ENCODE results near the gene LIPT2.

The LIPT2 gene

DNA sequence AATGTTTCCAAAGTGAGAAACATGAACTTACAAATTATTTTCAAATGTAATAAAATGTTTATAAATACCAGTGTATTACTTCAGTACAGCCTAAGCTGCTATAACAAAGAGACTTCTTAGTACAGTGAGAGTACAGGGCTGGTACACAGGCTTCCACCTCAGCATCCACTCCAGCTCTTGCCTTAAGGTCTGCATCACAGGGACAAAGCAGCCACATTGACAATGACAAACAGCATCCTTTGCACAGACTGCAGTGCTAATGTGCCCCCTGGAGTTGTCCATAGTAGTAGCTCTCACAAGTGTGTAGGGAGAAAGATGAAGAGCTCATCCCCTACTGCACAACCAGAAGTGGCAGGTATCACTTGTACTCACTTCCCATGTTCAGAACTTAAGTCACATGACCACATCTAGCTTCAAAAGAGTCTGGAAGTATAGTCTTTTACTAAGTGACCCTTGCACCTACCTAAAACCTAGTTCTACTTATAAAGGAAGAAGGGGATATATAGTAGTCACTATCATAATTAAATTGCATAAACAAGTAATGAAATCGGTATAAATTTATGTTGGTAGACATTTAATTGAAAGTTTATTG is 10.7 kb upstream of the LIPT2 start:
- no peak for DNase-seq (ENCODE audit: low read depth in 2 of 2)

DNA sequence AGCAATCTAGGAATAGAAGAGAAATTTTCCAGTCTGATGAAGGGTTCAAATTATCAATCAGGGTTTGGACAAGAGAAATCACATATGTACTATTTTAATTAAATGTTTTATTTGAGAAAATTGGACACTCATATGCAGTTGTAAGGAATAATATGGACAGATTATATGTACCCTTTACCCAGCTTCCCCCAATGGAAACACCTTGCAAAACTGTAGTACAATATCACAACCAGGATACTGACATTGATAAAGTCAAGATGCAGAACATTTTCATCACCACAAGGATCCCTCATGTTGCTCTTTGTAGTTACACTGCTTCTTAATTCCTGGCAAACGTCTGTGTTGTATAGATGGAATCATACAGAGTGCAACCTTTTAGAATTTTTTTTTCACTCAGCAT is 1.4 kb upstream of the LIPT2 start:
- no peak for DNase-seq (ENCODE audit: low read depth in 2 of 2)

DNA sequence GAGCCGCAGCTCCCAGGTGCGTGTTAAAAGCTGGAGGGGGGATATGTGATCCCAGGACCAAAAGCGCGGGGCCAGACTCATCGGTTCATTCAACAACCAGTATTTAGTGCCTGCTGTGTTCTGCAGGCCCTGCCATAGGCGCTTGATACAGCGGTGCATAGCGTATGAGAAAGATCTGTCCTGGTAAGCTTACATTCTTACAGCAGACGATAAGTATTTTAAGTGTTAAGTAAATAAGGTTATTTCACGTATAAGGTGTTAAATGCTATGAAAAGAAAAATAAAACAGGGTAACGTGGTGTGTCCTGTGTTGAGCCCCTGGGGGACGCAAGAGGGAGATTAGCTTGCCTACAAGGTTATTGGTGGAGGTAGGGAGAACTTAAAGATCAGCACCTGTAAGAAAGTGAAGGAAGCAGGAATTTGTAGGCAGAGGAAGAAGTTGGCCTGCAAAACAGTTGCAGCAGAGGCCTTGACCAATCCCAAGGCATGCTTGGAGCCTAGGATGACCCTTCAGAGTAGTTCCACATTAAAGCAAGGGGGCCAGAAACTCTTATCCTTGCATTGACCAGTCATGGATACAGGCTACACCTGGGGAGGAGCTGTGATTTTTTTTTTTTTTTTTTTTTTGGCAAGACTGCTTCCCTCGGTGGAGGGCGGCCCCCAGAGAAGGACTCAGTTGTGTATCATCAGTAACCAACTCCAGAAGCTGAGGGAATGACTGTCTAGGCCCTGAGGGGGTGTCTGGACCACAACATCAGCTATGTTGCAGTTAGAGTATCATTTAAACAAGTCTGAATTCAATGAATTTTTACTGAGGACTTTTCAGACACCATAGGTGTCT is 487 bp upstream of the LIPT2 start:
- DNase-seq (ENCODE audit: low read depth in 2 of 2), result no peak

DNA sequence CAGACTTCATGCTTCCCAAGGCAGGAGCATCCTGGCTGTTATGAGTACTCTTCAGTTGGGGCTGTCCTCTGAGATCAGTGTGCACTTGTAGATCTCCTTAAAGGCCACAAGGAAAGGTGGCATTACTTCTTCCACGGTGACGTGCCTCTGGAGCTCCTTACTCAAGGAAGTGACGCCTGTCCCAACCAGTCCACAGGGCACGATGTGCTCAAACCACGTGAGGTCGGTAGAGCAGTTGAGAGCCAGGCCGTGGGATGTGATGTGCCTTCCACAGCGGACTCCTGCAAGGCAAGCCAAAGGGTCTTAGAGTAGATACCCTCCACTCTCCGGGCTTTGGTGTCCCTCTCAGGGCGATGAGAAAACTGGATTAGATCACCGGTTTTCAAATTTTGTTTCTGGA is 1.4 kb downstream of the LIPT2 start:
- DNase-seq (ENCODE audit: low read depth in 2 of 2), result no peak

DNA sequence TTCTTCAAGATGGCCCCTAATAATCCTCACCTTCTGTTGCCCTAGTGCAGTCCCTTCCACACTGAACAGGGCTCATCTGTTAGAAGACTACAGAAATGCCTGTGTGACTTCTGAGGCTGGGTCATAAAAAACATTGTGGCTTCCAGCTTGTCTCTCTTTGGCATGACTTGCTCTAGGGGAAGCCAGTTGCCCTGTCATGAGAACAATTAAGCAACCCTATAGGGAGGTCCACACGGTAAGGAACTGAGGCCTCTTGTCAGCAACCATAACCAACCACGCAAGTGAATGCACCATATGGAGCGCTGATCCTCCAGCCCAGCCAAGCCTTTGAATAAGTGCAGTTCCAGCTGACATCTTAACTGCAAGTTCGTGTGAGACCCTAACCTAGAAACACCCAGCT is 2.6 kb downstream of the LIPT2 start:
- DNase-seq (ENCODE audit: low read depth in 2 of 2), result no peak

DNA sequence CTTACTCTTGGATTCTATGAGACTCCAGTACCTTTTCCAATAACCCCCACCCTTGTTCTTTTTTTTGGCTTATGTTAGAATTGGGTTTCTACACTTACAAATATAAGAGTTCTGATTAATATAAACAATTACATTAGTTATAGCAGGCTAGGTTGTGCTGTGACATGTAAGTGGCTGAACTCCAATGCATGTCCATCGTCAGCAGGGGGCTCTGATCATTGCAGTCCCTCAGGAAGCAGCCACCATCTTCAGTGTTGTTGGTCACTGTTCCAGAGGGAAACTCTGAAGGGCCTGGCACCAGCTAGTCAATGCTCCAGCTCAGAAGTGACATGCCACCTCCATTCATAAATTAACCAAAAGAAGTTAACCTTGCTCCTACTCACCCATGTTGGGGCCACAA is 5.6 kb downstream of the LIPT2 start:
- no peak for DNase-seq (ENCODE audit: low read depth in 2 of 2)

GRCh38 chr11:74485868-74486267 is 7.7 kb downstream of the LIPT2 start:
- DNase-seq (ENCODE audit: low read depth in 2 of 2), result no peak

DNA sequence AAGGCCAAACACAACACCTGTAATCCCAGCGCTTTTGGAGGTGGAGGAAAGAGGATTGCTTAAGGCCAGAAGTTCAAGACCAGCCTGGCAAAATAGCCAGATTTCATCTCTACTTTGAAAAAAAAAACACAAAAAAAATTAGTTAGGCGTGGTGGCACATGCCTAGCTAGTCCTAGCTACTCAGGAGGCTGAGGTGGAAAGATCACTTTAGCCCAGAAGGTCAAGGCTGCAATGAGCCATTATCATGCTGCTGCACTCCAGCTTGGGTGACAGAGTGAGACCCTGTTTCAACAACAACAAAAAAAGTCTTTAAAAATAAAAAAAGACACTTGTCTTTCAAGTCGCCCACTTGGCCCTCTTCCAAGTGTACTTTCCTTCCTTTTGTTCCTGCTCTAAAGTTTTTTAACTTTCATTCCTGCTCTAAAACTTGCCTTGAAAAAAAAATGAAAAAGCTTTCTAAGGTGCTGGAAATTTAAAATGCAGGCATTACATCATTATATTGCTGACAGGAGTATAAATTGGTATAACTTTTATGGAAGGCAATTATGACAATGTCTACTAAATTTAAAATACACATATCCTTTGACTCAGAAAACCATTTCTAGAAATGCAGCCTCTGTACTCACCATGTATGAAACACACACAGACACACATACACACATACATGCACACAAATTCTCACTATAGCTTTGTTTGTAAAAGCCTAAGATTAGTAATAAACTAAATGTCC is 12.7 kb downstream of the LIPT2 start:
- no peak for DNase-seq (ENCODE audit: low read depth in 2 of 2)

DNA sequence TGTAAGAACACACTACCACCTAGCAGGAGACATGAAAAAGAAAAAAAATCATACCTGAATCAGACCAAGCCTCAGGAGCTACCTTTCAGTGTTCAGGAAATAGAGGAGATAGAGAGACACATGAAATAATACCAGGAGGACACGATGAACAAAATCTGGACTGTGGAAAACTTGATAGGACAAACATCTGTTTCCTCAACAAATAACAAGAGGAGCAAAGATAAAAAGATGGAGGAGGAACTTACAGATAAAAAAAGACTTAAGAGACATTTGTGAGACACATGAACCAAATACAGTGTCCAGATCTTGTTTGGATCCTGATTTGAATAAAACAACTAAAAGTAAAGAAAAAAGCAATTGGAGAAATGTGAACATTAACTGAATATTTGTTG is 13.8 kb downstream of the LIPT2 start:
- no peak for DNase-seq (ENCODE audit: low read depth in 2 of 2)

GRCh38 chr11:74478877-74479731 is 14.4 kb downstream of the LIPT2 start:
- DNase-seq (ENCODE audit: low read depth in 2 of 2), result no peak

DNA sequence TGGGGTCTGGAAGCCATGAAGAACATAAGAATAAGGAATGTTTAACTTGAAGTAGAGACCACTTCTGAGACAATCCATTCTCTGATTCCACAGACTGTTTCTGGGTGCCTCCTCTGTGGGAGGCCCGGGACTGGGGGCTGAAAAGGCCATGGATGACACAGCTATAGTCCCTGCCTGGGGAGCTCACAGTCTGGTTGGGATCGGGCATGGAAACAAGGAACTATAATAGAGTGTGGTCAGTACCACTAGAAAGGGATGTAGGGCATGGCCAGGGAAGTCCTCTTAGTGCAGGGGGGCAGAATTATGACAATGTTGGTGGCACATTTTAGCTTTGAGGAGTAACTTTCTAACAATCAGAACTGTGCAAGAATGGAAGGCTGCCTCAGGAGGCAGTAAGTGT is 17.0 kb downstream of the LIPT2 start:
- no peak for DNase-seq (ENCODE audit: low read depth in 2 of 2)

- no peak for DNase-seq (ENCODE audit: low read depth in 2 of 2)
Observed at GRCh38 chr11:74474316-74474715, 19.2 kb downstream of the LIPT2 start.

DNA sequence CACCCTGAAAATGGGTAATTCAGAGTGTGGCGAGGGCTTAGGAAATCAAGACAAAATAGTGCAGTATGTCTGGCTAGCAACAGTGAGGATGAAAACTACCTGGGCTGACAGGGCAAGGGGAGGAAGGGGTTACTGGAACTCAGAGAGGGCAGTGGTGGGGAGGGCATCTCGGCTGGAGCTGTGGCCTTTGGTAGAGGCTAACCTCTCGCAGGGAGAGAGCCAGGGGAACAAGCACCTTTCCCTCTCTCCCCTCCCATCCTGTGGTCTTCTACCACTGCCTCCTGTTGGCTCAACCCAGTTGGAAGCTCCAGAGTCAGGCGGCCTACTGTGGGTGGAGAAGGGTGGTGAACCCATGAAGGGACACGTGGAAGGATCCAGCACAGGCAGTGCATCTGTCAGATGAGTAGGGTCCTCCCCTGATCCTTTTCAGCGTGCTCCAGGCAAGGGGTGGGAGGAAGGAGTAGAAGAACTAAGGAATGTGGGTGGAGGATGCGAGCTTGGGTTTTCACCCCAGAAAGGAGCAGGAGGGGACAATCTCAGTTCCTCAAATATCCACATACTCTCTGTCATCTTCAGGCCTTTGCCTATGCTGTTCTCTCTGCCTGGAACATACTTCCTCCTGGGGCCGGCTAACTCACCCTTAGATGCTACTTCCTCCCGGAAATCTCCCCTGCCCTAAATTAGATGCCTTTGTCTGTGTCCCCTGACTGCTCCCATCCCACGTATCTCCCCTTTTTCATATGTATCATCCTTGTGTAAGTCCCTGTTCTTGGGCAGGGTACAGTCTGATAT is 19.9 kb downstream of the LIPT2 start:
- no peak for DNase-seq (ENCODE audit: low read depth in 2 of 2)

DNA sequence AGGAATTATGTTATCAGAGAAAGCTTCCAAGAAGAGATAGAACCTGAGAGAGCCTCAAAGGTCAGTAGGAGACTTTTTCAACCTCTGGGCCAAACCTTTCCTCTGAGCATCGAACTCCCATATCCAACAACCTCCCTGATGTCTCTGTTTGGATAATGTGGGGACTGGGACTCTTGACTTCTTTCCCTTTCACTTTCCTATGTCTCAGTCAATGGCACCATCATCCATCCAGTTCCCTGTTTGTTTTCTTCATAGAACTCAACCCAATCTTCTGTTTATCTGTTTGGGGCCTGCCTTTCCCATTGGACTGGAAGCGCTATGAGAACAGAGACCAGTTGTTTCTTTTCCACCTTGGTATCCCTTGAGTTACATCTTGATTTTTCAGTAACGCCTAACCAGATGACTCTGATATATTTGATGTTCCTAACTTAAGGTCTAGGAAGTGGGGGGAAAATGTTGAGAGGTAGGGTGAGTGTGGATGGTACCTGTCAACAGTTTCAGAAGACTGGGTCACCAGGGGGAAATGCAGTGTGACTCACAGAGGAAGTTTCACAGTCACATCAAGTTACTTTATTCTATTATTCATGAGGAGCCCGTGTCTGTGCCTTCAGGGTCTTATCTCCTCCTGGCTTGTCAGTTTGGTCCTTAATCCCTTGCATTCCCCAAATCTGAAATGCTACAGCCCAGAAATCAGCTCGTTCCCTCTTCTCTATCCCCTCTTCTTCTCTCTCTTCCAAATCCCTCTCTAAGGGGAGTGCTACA is 21.7 kb downstream of the LIPT2 start:
- DNase-seq (ENCODE audit: low read depth in 2 of 2), result no peak

DNA sequence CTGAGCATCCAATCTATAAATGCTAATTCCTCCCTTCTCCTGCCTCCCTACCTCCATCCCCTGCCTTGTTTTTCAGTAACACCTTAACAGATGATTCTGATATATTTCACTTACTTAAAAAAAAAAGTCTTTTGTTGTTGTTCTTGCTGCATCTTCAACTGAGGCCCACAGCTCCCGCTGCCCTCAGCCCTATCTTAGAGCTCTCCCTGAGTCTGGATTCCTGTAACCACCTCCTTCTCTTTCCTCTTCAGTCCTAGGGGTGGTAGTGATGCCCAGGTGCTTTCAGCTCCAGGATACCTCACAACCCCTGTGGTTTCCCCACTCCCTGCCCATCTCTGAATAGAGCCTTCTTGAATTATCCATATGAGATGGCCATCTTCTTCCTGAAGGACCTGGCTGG is 22.5 kb downstream of the LIPT2 start:
- DNase-seq (ENCODE audit: low read depth in 2 of 2), result no peak

DNA sequence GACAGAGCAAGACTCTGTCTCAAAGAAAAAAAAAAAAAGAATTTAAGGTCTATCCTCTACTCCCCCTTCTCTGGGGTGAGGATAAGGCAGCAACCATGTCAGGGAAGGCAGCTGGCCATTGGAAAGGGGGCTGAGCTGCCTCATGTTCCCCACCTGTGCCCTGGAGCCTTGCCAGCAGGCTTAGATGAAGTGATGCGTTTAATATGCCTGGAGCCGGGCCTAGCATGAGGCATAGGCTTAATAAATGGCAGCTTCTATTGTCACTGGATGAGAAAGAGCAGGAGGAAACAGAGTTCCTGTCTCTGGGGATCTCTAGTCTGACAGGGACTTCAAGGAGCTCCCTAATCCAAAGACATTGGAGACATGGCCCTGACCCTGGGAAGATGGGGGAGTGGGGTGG is 23.0 kb downstream of the LIPT2 start:
- no peak for DNase-seq (ENCODE audit: low read depth in 2 of 2)

DNA sequence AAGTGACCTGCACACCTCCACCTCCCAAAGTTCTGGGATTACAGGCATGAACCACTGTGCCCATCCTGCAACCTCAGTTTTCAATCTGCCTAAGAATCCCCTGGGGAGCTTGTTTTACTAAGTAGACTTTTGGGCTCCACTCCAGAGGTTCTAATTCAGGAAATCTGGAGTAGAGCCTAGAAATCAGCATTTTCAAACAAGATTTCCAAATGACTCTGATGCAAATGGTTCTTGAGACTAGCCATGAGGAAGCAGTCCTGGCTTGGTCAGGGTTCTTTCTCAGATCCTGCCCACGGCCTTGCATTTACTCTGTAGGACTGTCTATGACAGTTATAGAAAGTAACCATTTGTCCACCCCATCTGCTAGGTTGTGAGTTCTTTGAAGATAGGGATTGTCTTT is 24.6 kb downstream of the LIPT2 start:
- DNase-seq (ENCODE audit: low read depth in 2 of 2), result no peak

DNA sequence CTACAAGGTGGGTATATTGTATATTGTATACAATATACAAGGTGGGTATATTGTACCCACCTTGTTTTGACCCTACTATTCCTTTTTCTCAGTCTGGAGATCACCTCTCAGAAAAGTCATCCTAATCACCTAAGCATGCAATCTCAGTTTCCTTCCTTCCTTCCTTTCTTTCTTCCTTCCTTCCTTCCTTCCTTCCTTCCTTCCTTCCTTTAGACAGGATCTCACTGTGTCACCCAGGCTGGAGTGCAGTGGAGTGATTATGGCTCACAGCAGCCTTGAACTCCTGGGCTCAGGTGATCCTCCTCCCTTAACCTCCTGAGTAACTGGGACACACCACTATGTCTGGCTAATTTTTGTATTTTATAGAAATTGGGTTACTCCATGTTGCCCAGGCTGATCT is 25.0 kb downstream of the LIPT2 start:
- DNase-seq (ENCODE audit: low read depth in 2 of 2), result no peak

DNA sequence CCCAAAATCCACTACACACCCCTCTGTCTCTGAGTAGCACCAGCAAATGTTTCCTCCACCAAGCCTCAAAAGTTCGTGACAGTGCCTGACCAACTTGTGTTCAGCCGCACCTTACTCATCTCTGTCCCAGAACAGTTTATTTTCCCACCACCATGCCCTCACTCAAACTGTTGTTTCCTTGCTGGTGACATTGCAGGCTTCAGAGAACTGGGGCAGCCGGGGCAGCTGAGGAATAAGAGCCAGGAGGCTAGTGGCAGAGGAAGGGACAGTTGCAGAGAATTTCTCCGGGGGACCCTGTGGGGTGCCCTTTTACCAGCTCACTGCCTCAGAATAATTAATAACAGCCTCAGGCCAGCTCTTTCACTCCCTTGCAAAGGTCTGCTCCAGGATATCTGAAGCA is 25.5 kb downstream of the LIPT2 start:
- no peak for DNase-seq (ENCODE audit: low read depth in 2 of 2)
